HG02798 (cell line): ENCODE measurements around the gene RASD2.

Experiments
- ATAC-seq: cut with Tn5 transposase; IDR thresholded peaks from one replicate; pipeline ENCODE4 v1.9.1; 2021; ENCODE audit warnings: mild to moderate bottlenecking; ENCODE audit not compliant: unreplicated experiment, poor library complexity

RASD2 gene

GRCh38 chr22:35517769-35518530 lies 22.7 kb upstream of the RASD2 start:
- ATAC-seq: no peak

GRCh38 chr22:35518811-35519210 lies 21.8 kb upstream of the RASD2 start:
- ATAC-seq: no peak

GRCh38 chr22:35519306-35520000 lies 21.2 kb upstream of the RASD2 start:
- no peak for ATAC-seq

GRCh38 chr22:35521358-35522224 lies 19.0 kb upstream of the RASD2 start:
- no peak for ATAC-seq

GRCh38 chr22:35522225-35523149 lies 18.1 kb upstream of the RASD2 start:
- ATAC-seq: no peak

- no peak for ATAC-seq
Observed at GRCh38 chr22:35523167-35523947, 17.3 kb upstream of the RASD2 start.

- ATAC-seq: no peak
Observed at GRCh38 chr22:35524966-35525686, 15.5 kb upstream of the RASD2 start.

GRCh38 chr22:35525687-35526332 lies 14.8 kb upstream of the RASD2 start:
- ATAC-seq: no peak

GRCh38 chr22:35526333-35526979 lies 14.2 kb upstream of the RASD2 start:
- no peak for ATAC-seq

- no peak for ATAC-seq
Observed at GRCh38 chr22:35528927-35529326, 11.7 kb upstream of the RASD2 start.

GRCh38 chr22:35530700-35531099 lies 9.9 kb upstream of the RASD2 start:
- no peak for ATAC-seq

GRCh38 chr22:35531202-35531601 lies 9.4 kb upstream of the RASD2 start:
- ATAC-seq: no peak

- no peak for ATAC-seq
Observed at GRCh38 chr22:35531676-35532075, 9.0 kb upstream of the RASD2 start.

GRCh38 chr22:35533365-35534029 lies 7.1 kb upstream of the RASD2 start:
- ATAC-seq: no peak

GRCh38 chr22:35534091-35534490 lies 6.5 kb upstream of the RASD2 start:
- ATAC-seq: no peak

GRCh38 chr22:35537232-35537631 lies 3.4 kb upstream of the RASD2 start:
- no peak for ATAC-seq

- ATAC-seq: no peak
Observed at GRCh38 chr22:35538801-35539321, 1.8 kb upstream of the RASD2 start.
